Measurements from ENCODE around the gene TRIB2.

TRIB2 gene

GRCh38 chr2:12778369-12778768 is 61.6 kb downstream of the TRIB2 start:
- no peak for DNase-seq (ENCODE audit: low read depth in 2 of 2)

DNA sequence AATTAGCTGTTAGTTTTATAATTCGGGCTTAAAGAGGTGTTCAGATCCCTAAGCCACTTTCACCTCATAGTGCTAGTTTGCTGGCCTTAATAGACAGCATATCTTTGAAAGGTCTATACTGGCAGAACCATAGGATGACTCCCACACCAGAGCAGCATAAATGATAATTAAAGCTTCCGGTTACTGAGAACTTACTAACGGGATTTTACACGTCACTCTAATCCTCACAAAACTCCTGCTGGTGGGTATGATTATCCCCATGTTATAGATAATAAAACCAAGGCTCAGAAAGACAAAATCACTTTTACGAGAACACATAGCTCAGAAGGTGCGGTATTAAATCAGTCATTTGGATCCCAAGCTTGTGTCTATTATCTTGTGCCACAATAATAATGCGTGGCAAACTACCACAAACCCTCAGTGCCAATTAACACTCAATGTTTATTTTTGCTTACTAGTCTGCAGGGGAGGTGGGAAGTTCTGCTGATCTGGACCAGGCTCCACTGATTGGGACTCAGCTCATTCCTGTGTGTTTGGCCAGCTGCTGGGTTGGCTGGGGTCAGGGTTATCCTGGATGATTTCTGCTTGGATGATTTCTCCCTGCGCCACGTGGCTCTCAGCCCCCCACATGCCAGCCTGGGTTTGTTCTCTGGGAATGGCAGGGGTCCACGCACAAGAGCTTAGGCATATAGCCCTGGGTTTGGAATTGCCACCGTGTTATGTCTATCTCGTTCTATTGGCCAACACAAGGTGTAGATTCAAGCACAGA is 62.3 kb downstream of the TRIB2 start:
- no peak for DNase-seq (ENCODE audit: low read depth in 2 of 2)

GRCh38 chr2:12781329-12781728 is 64.6 kb downstream of the TRIB2 start:
- DNase-seq (ENCODE audit: low read depth in 2 of 2), result no peak

- DNase-seq (ENCODE audit: low read depth in 2 of 2), result peak; percentile 78 to 79
Observed at GRCh38 chr2:12787891-12788801, 71.4 kb downstream of the TRIB2 start.

DNA sequence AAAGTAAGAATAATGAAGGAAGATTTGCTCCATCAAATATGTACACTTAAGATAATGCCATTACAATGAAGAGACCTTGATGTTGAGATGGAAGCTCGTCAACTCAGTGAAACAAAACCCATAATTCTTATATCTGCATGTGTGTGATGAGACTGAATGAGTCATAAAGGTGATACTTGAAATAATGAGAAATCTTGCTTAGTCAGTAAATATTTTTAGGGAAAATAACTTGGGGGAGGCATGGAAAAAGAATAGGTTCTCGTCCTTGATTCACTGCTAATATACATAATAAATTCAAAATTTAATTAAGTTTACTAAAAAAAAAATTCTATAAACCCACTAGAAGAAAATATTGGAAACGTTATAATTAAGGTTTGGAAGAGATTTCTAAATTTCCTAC is 75.2 kb downstream of the TRIB2 start:
- no peak for DNase-seq (ENCODE audit: low read depth in 2 of 2)

Data from fibroblast of skin of left quadriceps (primary cell).